Measurements from ENCODE around the gene TRIM26.

The TRIM26 gene

GRCh38 chr6:30162265-30163089, 50.7 kb downstream of the TRIM26 start:
- Mint-ChIP-seq H3K27ac (ENCODE audit: low read depth) (no peak overlapping the region), H3K36me3 (ENCODE audit: insufficient read depth) (peaks cover 2% of the 10 kb centered on the region), H3K4me1 (peaks cover 5% of the 10 kb centered on the region), H3K9me3 (no peaks in the 10 kb centered on the region), H3K4me3 (peak overlapping the region; percentile 3), H3K27me3 (peaks cover 70% of the 10 kb centered on the region)
- no peak for ATAC-seq (replicated peaks; ENCODE audit: extremely low read depth, poor library complexity, severe bottlenecking)
- no peak for DNase-seq (ENCODE audit: low spot score in 2 of 2)

DNA sequence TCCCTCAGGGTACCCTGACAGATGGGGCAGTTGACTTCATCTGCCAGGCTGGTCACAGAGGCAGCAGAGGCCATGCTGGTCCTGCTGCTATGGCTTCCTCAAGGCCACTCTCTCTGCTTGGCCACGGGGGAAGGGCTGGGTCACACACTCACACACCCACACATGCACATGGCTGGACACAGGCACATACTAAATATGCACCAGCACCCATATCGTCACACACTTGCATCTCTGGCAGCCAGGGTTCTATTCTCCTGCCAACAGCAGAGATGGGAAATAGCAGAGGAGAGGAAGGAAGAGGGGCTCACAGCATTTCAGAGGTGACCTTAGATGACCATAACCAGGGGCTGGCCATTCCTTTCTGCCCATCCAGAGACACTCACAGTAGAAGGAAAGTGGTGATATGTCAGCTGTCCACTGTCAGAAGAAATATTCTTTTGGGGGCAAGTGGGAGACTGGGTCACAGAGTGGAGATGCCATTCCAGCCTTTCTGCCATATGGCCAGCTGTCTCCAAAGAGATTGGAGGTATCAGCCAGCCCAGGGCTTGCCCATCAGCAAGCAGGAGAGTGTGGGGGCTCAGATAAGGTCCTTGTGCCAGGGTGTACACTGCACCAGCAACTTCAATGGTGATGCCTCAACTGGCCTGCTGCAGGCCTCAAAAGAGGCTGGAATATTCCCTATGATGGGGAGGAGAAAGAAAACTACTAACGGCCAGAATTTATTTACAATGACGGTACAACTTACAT, 52.2 kb downstream of the TRIM26 start, which contains the start of gene TRIM10:
TRIM10 (minus strand) TSS at position 427 of the 747 bp plus-strand sequence; CDS start at position 74, 353 bp downstream.
- Mint-ChIP-seq H3K27me3 (peaks cover 79% of the 10 kb centered on the region), H3K36me3 (ENCODE audit: insufficient read depth) (peaks cover 2% of the 10 kb centered on the region), H3K27ac (ENCODE audit: low read depth) (no peak within 1 kb of the TSS), H3K4me3 (no peak within 1 kb of the TSS), H3K4me1 (peaks cover 5% of the 10 kb centered on the region), H3K9me3 (no peaks in the 10 kb centered on the region)
- ATAC-seq (replicated peaks; ENCODE audit: extremely low read depth, poor library complexity, severe bottlenecking), result no peak
- no peak for DNase-seq (ENCODE audit: low spot score in 2 of 2)

- H3K27ac Mint-ChIP-seq (ENCODE audit: low read depth), result no peak overlapping the region
- peaks cover 5% of the 10 kb centered on the region for H3K4me1 Mint-ChIP-seq
- DNase-seq (ENCODE audit: low spot score in 2 of 2) (no peak), ATAC-seq (replicated peaks; ENCODE audit: extremely low read depth, poor library complexity, severe bottlenecking) (no peak)
- no peak overlapping the region for H3K4me3 Mint-ChIP-seq
- H3K9me3 Mint-ChIP-seq, result no peaks in the 10 kb centered on the region
- peaks cover 84% of the 10 kb centered on the region for H3K27me3 Mint-ChIP-seq
- peaks cover 2% of the 10 kb centered on the region for H3K36me3 Mint-ChIP-seq (ENCODE audit: insufficient read depth)
Measured at GRCh38 chr6:30160008-30160784, 53.0 kb downstream of the TRIM26 start.

GRCh38 chr6:30158475-30159040, 54.6 kb downstream of the TRIM26 start:
- H3K36me3 Mint-ChIP-seq (ENCODE audit: insufficient read depth), result peaks cover 2% of the 10 kb centered on the region
- H3K4me1 Mint-ChIP-seq, result peaks cover 5% of the 10 kb centered on the region
- H3K27ac Mint-ChIP-seq (ENCODE audit: low read depth), result no peak overlapping the region
- DNase-seq (ENCODE audit: low spot score in 2 of 2) (no peak), ATAC-seq (replicated peaks; ENCODE audit: extremely low read depth, poor library complexity, severe bottlenecking) (no peak)
- no peaks in the 10 kb centered on the region for H3K9me3 Mint-ChIP-seq
- H3K27me3 Mint-ChIP-seq, result peaks cover 86% of the 10 kb centered on the region
- no peak overlapping the region for H3K4me3 Mint-ChIP-seq

GRCh38 chr6:30157999-30158398, 55.2 kb downstream of the TRIM26 start:
- ATAC-seq (replicated peaks; ENCODE audit: extremely low read depth, poor library complexity, severe bottlenecking) (no peak), DNase-seq (ENCODE audit: low spot score in 2 of 2) (no peak)
- Mint-ChIP-seq H3K4me1 (peaks cover 5% of the 10 kb centered on the region), H3K4me3 (no peak overlapping the region), H3K36me3 (ENCODE audit: insufficient read depth) (peaks cover 2% of the 10 kb centered on the region), H3K9me3 (no peaks in the 10 kb centered on the region), H3K27ac (ENCODE audit: low read depth) (no peak overlapping the region), H3K27me3 (peaks cover 86% of the 10 kb centered on the region)

- Mint-ChIP-seq H3K4me3 (no peak overlapping the region), H3K36me3 (ENCODE audit: insufficient read depth) (peaks cover 2% of the 10 kb centered on the region), H3K27ac (ENCODE audit: low read depth) (no peak overlapping the region), H3K27me3 (peaks cover 87% of the 10 kb centered on the region), H3K9me3 (no peaks in the 10 kb centered on the region), H3K4me1 (peaks cover 5% of the 10 kb centered on the region)
- ATAC-seq (replicated peaks; ENCODE audit: extremely low read depth, poor library complexity, severe bottlenecking), result no peak
- DNase-seq (ENCODE audit: low spot score in 2 of 2), result no peak
Measured at GRCh38 chr6:30157581-30157980, 55.6 kb downstream of the TRIM26 start.

GRCh38 chr6:30156774-30157173, 56.4 kb downstream of the TRIM26 start:
- Mint-ChIP-seq H3K27me3 (peaks cover 79% of the 10 kb centered on the region), H3K36me3 (ENCODE audit: insufficient read depth) (peaks cover 2% of the 10 kb centered on the region), H3K4me3 (no peak overlapping the region), H3K9me3 (no peaks in the 10 kb centered on the region), H3K27ac (ENCODE audit: low read depth) (no peak overlapping the region), H3K4me1 (no peaks in the 10 kb centered on the region)
- DNase-seq (ENCODE audit: low spot score in 2 of 2) (no peak), ATAC-seq (replicated peaks; ENCODE audit: extremely low read depth, poor library complexity, severe bottlenecking) (no peak)

GRCh38 chr6:30156262-30156599, 57.0 kb downstream of the TRIM26 start:
- no peak for DNase-seq (ENCODE audit: low spot score in 2 of 2)
- no peaks in the 10 kb centered on the region for H3K4me1 Mint-ChIP-seq
- H3K27me3 Mint-ChIP-seq, result peaks cover 79% of the 10 kb centered on the region

GRCh38 chr6:30155520-30156261, 57.5 kb downstream of the TRIM26 start:
- peaks cover 2% of the 10 kb centered on the region for H3K36me3 Mint-ChIP-seq (ENCODE audit: insufficient read depth)
- H3K4me3 Mint-ChIP-seq, result no peak overlapping the region
- H3K4me1 Mint-ChIP-seq, result no peaks in the 10 kb centered on the region
- ATAC-seq (replicated peaks; ENCODE audit: extremely low read depth, poor library complexity, severe bottlenecking), result no peak
- peaks cover 77% of the 10 kb centered on the region for H3K27me3 Mint-ChIP-seq
- no peak for DNase-seq (ENCODE audit: low spot score in 2 of 2)
- no peaks in the 10 kb centered on the region for H3K9me3 Mint-ChIP-seq
- H3K27ac Mint-ChIP-seq (ENCODE audit: low read depth), result no peak overlapping the region

More at GRCh38 chr6:30156262-30156599, 57.0 kb downstream of the TRIM26 start:
- H3K4me3 Mint-ChIP-seq, result no peak overlapping the region
- ATAC-seq (replicated peaks; ENCODE audit: extremely low read depth, poor library complexity, severe bottlenecking), result no peak
- H3K27ac Mint-ChIP-seq (ENCODE audit: low read depth), result no peak overlapping the region
- H3K9me3 Mint-ChIP-seq, result no peaks in the 10 kb centered on the region
- peaks cover 2% of the 10 kb centered on the region for H3K36me3 Mint-ChIP-seq (ENCODE audit: insufficient read depth)

- Mint-ChIP-seq H3K27ac (ENCODE audit: low read depth) (no peak overlapping the region), H3K27me3 (peaks cover 77% of the 10 kb centered on the region), H3K9me3 (no peaks in the 10 kb centered on the region), H3K4me3 (no peak overlapping the region), H3K36me3 (ENCODE audit: insufficient read depth) (peaks cover 1% of the 10 kb centered on the region), H3K4me1 (no peaks in the 10 kb centered on the region)
- ATAC-seq (replicated peaks; ENCODE audit: extremely low read depth, poor library complexity, severe bottlenecking) (no peak), DNase-seq (ENCODE audit: low spot score in 2 of 2) (no peak)
Measured at GRCh38 chr6:30154709-30155519, 58.3 kb downstream of the TRIM26 start.

- Mint-ChIP-seq H3K27ac (ENCODE audit: low read depth) (no peak overlapping the region), H3K9me3 (no peaks in the 10 kb centered on the region), H3K4me3 (no peak overlapping the region), H3K4me1 (no peaks in the 10 kb centered on the region), H3K36me3 (ENCODE audit: insufficient read depth) (peaks cover 1% of the 10 kb centered on the region), H3K27me3 (peaks cover 73% of the 10 kb centered on the region)
- ATAC-seq (replicated peaks; ENCODE audit: extremely low read depth, poor library complexity, severe bottlenecking) (no peak), DNase-seq (ENCODE audit: low spot score in 2 of 2) (no peak)
Measured at GRCh38 chr6:30154061-30154460, 59.1 kb downstream of the TRIM26 start.

All from central memory CD8-positive, alpha-beta T cell (primary cell).